M059J (cell line): ENCODE results near the gene RHEB. TPM values are rescaled to one million over a fixed set of nuclear protein-coding genes. Genes with fewer than 3 reads are reported as not detected.

Experiments used
- DNase-seq: peaks from one replicate; pipeline ENCODE4 v3.0.0-alpha.2; 2012; ENCODE audit warnings: low read depth
- total RNA-seq: library from RNA; depleted of rRNA; stranded (reverse); fragments of >200 nt; shearing (Covaris generic); gene quantifications from 2 replicates; pipeline ENCODE4 v1.2.3, GENCODE V29; 2014; rRNA removed

Gene RHEB
- total RNA-seq, 1 experiment from 2014 or later = 238 TPM

DNA sequence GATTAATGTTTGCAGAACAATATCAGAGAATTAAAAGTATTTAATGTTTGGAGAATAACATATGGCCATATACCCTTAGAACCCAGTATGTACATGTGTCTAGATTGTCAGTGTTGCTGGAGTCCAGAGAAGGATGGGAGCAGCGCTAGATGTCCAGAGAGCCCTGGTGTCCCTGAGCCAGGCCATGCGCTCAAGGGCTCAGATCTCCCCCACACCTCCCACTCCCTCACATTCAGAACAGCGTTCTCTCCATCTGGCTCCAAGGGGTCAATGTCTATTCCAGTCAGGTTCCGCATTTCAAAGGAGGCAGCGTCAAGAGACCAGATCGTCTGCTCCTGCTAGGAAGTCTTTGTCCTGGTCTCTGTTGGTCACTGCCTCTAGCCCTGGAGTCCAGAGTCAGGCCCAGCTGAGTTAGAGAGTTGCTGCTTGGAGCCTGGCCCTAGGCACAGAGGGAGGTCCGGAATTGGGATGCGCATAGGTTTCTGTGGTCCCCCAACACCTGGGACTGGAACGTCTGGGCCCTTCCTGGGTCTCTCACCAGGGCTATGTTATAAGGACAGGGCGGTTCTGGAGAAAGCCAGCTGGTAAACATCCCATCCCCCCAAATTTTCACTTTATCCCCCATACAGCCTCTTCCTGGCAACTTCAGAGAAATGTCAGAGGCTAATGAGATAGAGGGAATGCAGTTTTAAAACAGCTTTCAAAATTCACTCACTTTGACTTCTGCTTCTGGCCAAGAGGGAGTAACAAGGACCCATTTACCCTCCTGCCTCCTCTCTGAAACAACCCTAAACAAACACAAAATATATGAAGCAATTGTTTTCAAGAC, 103.4 kb downstream of the RHEB start:
- no peak for DNase-seq

Other genes starting within 250 kb of the RHEB start
- 72.3 and 74.4 TPM in 2 replicates for gene NUB1, start 178.1 kb downstream of the RHEB start, total RNA-seq
- 0.05 TPM in 1 of 2 replicates, not detected in the other for gene WDR86, start 109.9 kb downstream of the RHEB start, total RNA-seq
- gene CRYGN, start 79.8 kb downstream of the RHEB start, total RNA-seq = not detected in 2 replicates